Body of pancreas (tissue), 4 donors: Measurements from ENCODE around the gene GSTK1.

Experiments used
- POLR2A ChIP-seq, 3 donors: fragments of 450-650 bp; IDR thresholded peaks; one replicate each; pipeline ENCODE4 v1.6.1; 2016; ENCODE audit warnings: antibody characterized with exemption in 3 of 3, mild to moderate bottlenecking in 2 of 3
- TF ChIP-seq, protein P1 (sequence below), 7 experiments: fragments of 450-650 bp in 4 of 7; fragments of 200-600 bp in 3 of 7; sonication (generic) in 3 of 7; IDR thresholded peaks; one replicate each; pipeline ENCODE4 v1.5.1; 2016 to 2019; ENCODE audit warnings: antibody characterized with exemption in 7 of 7

DNA sequence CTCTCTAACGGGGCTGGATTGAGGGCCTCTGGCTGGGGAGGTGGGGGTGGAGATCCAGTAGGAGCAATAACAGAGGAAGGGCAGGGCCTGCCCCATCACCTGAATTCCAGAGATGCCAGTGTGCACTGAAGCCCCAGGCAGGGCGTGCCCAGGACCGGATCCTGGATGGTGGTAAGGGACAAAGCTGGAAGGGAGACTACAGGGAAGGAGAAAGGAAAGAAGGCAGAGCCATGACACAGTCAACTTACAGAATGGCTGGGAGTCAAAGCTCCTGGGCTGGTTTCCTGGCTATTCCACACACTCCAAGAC lies 22.2 kb downstream of the GSTK1 start:
- TF ChIP-seq, protein P1, sequence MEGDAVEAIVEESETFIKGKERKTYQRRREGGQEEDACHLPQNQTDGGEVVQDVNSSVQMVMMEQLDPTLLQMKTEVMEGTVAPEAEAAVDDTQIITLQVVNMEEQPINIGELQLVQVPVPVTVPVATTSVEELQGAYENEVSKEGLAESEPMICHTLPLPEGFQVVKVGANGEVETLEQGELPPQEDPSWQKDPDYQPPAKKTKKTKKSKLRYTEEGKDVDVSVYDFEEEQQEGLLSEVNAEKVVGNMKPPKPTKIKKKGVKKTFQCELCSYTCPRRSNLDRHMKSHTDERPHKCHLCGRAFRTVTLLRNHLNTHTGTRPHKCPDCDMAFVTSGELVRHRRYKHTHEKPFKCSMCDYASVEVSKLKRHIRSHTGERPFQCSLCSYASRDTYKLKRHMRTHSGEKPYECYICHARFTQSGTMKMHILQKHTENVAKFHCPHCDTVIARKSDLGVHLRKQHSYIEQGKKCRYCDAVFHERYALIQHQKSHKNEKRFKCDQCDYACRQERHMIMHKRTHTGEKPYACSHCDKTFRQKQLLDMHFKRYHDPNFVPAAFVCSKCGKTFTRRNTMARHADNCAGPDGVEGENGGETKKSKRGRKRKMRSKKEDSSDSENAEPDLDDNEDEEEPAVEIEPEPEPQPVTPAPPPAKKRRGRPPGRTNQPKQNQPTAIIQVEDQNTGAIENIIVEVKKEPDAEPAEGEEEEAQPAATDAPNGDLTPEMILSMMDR (IDR thresholded peaks at IDR 0.05) = no peak
- TF ChIP-seq POLR2A (IDR thresholded peaks at IDR 0.05) = no peak
